Measurements from ENCODE around the gene TBX18.

The TBX18 gene

GRCh38 chr6:84764332-84765049 is at the start of gene TBX18:
TSS of gene TBX18 (minus strand) at chr6:84764598. CDS start at chr6:84764181, 417 bp downstream.
- no peak within 1 kb of the TSS for H3K4me3 ChIP-seq (ENCODE audit: low read depth, low read length)
- TF ChIP-seq CTCF (IDR thresholded peaks at IDR 0.05; ENCODE audit: low read depth, low read length, missing control alignments), result no peak
- DNase-seq (ENCODE audit: low read depth), result no peak

DNA sequence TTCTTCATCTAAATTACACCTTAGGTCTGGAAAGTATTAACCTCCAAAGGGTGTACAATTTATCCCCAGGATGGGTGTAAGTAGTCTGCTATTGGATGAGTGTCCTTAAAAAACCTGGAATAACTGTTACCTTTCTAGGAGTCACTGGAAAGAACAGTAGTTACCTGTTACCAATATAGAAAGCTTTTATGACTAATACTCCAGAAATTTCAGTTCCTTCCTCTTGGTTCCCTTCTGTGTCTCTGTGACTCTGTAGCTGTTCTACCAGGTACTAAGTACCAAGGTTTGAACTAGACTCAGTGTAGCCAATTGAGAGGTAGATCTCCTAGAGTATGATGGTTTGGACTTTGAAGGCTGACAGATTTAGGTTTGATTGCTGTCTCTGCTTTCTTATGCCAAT is 47.0 kb upstream of the TBX18 start:
- DNase-seq (ENCODE audit: low read depth), result no peak
- TF ChIP-seq CTCF (IDR thresholded peaks at IDR 0.05; ENCODE audit: low read depth, low read length, missing control alignments), result no peak
- no peak overlapping the region for H3K4me3 ChIP-seq (ENCODE audit: low read depth, low read length)

DNA sequence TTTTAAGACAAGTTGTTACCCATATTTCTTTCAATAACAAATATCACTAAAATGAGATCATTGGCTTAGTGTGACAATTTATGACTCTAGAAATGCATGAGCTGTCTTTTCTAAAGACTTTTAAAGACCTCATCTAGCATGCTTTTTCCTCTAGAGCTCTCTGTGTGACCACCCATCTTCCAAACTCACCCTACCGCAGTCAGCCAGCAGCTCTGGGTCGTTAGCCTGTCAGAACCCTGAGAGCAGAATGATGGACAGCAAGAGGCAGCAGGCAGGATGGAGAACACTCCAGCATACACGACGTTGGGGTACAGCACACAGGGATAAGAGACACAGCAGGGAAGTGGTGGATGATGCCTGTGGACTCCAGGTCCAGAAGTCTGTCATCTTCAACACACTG is 45.1 kb upstream of the TBX18 start:
- no peak for DNase-seq (ENCODE audit: low read depth)
- no peak overlapping the region for H3K4me3 ChIP-seq (ENCODE audit: low read depth, low read length)
- no peak for TF ChIP-seq CTCF (IDR thresholded peaks at IDR 0.05; ENCODE audit: low read depth, low read length, missing control alignments)

- TF ChIP-seq CTCF (IDR thresholded peaks at IDR 0.05; ENCODE audit: low read depth, low read length, missing control alignments), result no peak
- no peak for DNase-seq (ENCODE audit: low read depth)
- H3K4me3 ChIP-seq (ENCODE audit: low read depth, low read length), result no peak overlapping the region
Observed at GRCh38 chr6:84808491-84809061, 44.2 kb upstream of the TBX18 start.

DNA sequence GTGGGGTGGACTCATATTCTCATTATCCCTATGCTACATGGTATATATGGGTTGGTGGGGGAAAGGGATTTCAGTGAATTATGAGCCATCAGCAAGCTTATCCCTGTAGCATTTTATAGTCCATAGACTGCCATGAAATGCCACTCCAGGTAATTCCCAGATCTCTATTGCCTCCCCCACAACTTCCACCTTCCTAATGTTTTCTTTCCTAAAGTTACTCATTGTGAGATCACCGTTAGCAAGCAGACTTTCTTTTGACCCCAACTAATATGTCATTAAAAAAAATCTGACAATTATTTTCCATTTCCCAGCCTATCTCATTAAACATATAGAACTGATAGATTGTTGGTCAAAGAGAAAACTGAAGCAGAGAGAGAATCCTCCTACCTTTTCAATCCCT is 40.7 kb upstream of the TBX18 start:
- H3K4me3 ChIP-seq (ENCODE audit: low read depth, low read length), result no peak overlapping the region
- no peak for TF ChIP-seq CTCF (IDR thresholded peaks at IDR 0.05; ENCODE audit: low read depth, low read length, missing control alignments)
- no peak for DNase-seq (ENCODE audit: low read depth)

GRCh38 chr6:84804720-84805119 is 40.3 kb upstream of the TBX18 start:
- no peak for TF ChIP-seq CTCF (IDR thresholded peaks at IDR 0.05; ENCODE audit: low read depth, low read length, missing control alignments)
- DNase-seq (ENCODE audit: low read depth), result no peak

DNA sequence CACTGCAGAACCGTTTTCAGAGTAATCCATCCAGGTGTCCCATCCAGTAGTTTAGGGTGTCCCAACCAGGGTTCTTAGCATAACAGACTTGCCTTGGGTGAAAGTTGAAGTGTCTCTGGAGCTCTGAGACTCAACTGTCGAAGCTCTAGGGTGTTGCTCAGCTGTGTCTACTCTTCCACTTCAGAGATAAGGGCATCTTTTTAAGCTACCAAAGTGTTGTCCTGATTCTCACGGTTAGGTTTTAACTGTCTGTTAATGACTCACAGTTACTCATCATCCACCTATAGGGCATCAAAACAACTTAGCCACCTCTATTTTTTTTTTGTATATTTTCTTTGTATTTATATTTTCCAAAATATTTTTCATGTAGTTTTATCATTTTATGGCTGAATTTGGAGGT is 36.9 kb upstream of the TBX18 start:
- no peak overlapping the region for H3K4me3 ChIP-seq (ENCODE audit: low read depth, low read length)
- no peak for DNase-seq (ENCODE audit: low read depth)
- TF ChIP-seq CTCF (IDR thresholded peaks at IDR 0.05; ENCODE audit: low read depth, low read length, missing control alignments), result no peak

More at GRCh38 chr6:84804720-84805119, 40.3 kb upstream of the TBX18 start:
- no peak overlapping the region for H3K4me3 ChIP-seq (ENCODE audit: low read depth, low read length)
